B cell (primary cell): ENCODE results near the gene YPEL4. TPM values are rescaled to one million over a fixed set of nuclear protein-coding genes. Genes with fewer than 3 reads are reported as not detected.

ENCODE experiments used
- ATAC-seq: fragments of 200-7000 bp; cut with Tn5 transposase; one replicate; pipeline ENCODE4 v1.10.0; 2021; ENCODE audit warnings: low read depth, mild to moderate bottlenecking, moderate number of reproducible peaks, moderate library complexity
- CTCF ChIA-PET: fragments of 350-600 bp; sonication (Branson Sonifier 250); formaldehyde crosslinking; loops from one replicate; lab custom pipeline; 2021; ENCODE audit warnings: antibody characterized with exemption, inconsistent platforms; lab: Charles Lee
- POLR2A ChIA-PET: fragments of 350-600 bp; sonication (Branson Sonifier 250); formaldehyde crosslinking; loops from one replicate; lab custom pipeline; 2021; ENCODE audit warnings: antibody characterized with exemption; lab: Charles Lee
- DNase-seq: peaks from one replicate; pipeline ENCODE4 v3.0.0; 2013
- H2AFZ ChIP-seq: 2 replicates; pipeline ENCODE4 v1.6.1; 2012; ENCODE audit warnings: mild to moderate bottlenecking, low read depth, low read length; ENCODE audit not compliant: insufficient read depth, poor library complexity, severe bottlenecking
- H3K27ac ChIP-seq, 2 donors: 1 replicate in 1 of 2; 2 replicates in 1 of 2; pipeline ENCODE4 v1.5.1; 2012 to 2013; ENCODE audit warnings: low read length in 2 of 2, mild to moderate bottlenecking in 2 of 2, moderate library complexity in 1 of 2
- H3K27me3 ChIP-seq, 4 experiments: fragments of 200-600 bp in 1 of 4; sonication (generic) in 1 of 4; replicated peaks in 1 of 4; 1 replicate in 2 of 4; 2 replicates in 2 of 4; pipeline versions ENCODE4 v1.6.1 to v1.7.0; 2013 to 2016; ENCODE audit warnings: low read length in 3 of 4, mild to moderate bottlenecking in 2 of 4, mixed read lengths in 1 of 4, moderate library complexity in 1 of 4; ENCODE audit not compliant: insufficient read depth in 4 of 4, control insufficient read depth in 3 of 4; ENCODE audit errors: control extremely low read depth in 1 of 4
- H3K36me3 ChIP-seq, 2 experiments: replicated peaks in 1 of 2; 1 replicate in 1 of 2; 2 replicates in 1 of 2; pipeline versions ENCODE4 v1.6.1 to v1.7.1; 2013; ENCODE audit warnings: low read length in 1 of 2; ENCODE audit not compliant: insufficient read depth in 2 of 2, control insufficient read depth in 1 of 2; ENCODE audit errors: control extremely low read depth in 1 of 2, extremely low read depth in 1 of 2
- H3K4me1 ChIP-seq, 2 donors: fragments of 200-600 bp in 1 of 2; sonication (generic) in 1 of 2; 1 replicate in 1 of 2; 2 replicates in 1 of 2; pipeline versions ENCODE4 v1.5.1 to v1.6.1; 2013 to 2017; ENCODE audit warnings: low read length in 2 of 2; ENCODE audit not compliant: control insufficient read depth in 2 of 2, insufficient read depth in 2 of 2
- H3K4me2 ChIP-seq: replicated peaks from 2 replicates; pipeline ENCODE3; 2012; ENCODE audit warnings: mild to moderate bottlenecking, low read depth, low read length; ENCODE audit not compliant: poor library complexity, severe bottlenecking
- H3K4me3 ChIP-seq, 5 experiments: fragments of 200-600 bp in 1 of 5; sonication (generic) in 1 of 5; 1 replicate in 3 of 5; 2 replicates in 2 of 5; pipeline versions ENCODE4 v1.5.1 to v1.7.0; 2011 to 2016; ENCODE audit warnings: low read length in 4 of 5, mild to moderate bottlenecking in 4 of 5, low read depth in 2 of 5, control low read depth in 1 of 5, moderate library complexity in 1 of 5; ENCODE audit not compliant: insufficient read depth in 1 of 5; ENCODE audit errors: control extremely low read depth in 1 of 5, extremely low read depth in 1 of 5
- H3K79me2 ChIP-seq: fragments of 200-600 bp; sonication (generic); one replicate; pipeline ENCODE4 v1.6.0; 2016; ENCODE audit warnings: low read length; ENCODE audit not compliant: control insufficient read depth, insufficient read depth
- H3K9ac ChIP-seq: fragments of 200-600 bp; sonication (generic); 2 replicates; pipeline ENCODE4 v1.6.1; 2017; ENCODE audit warnings: mild to moderate bottlenecking, low read length, moderate library complexity
- H3K9me3 ChIP-seq, 3 donors: one replicate each; pipeline versions ENCODE4 v1.6.1 to v1.7.1; 2013; ENCODE audit warnings: low read length in 2 of 3; ENCODE audit not compliant: control insufficient read depth in 2 of 3, insufficient read depth in 1 of 3; ENCODE audit errors: control extremely low read depth in 1 of 3
- H4K20me1 ChIP-seq: 2 replicates; pipeline ENCODE4 v1.6.0; 2012; ENCODE audit warnings: mild to moderate bottlenecking, low read length; ENCODE audit not compliant: insufficient read depth, control insufficient read depth, poor library complexity, severe bottlenecking
- H3K27ac Mint-ChIP-seq: one replicate; pipeline ENCODE4 v1.8.0; 2021; ENCODE audit warnings: mixed read lengths
- H3K27me3 Mint-ChIP-seq: one replicate; pipeline ENCODE4 v1.8.0; 2021; ENCODE audit warnings: mixed read lengths
- H3K4me1 Mint-ChIP-seq: one replicate; pipeline ENCODE4 v1.8.0; 2021; ENCODE audit warnings: mixed read lengths
- H3K4me3 Mint-ChIP-seq: one replicate; pipeline ENCODE4 v1.8.0; 2021; ENCODE audit warnings: mixed read lengths
- H3K9me3 Mint-ChIP-seq: one replicate; pipeline ENCODE4 v1.8.0; 2022; ENCODE audit warnings: mixed read lengths; ENCODE audit not compliant: insufficient read depth
- EZH2 ChIP-seq: IDR thresholded peaks from 2 replicates; pipeline ENCODE4 v1.6.1; 2012; ENCODE audit warnings: borderline replicate concordance, low read depth, mild to moderate bottlenecking, moderate library complexity, low read length; ENCODE audit not compliant: insufficient read depth, poor library complexity, severe bottlenecking
- WGBS: methylation state at CpG from one replicate; pipeline ENCODE4 v1.1.5; 2013; ENCODE audit warnings: missing lambda C conversion rate; ENCODE audit not compliant: insufficient coverage; 5-methylcytosine and 5-hydroxymethylcytosine counted together
- intact Hi-C: fragments of 100-400 bp; cut with micrococcal nuclease; formaldehyde crosslinking; loops from one replicate; pipeline ENCODE4 v1.10.0; 2022
- polyA plus RNA-seq: library from polyadenylated mRNA; depleted of rRNA; stranded (reverse); fragments of >200 nt; gene quantifications from 2 replicates; pipeline ENCODE4 v1.2.3, GENCODE V29; 2012
- total RNA-seq, 2 donors: library from RNA; stranded (reverse); fragments of 120-200 nt in 1 of 2; gene quantifications; 1 replicate in 1 of 2; 2 replicates in 1 of 2; pipeline versions ENCODE4 v1.2.3 to v1.2.4, GENCODE V29; 2013 to 2022
- TF ChIP-seq, protein P1 (sequence below): fragments of 200-600 bp; IDR thresholded peaks from one replicate; pipeline ENCODE4 v1.8.0; 2022; ENCODE audit warnings: antibody characterized with exemption, mild to moderate bottlenecking

Gene YPEL4
- total and polyA plus RNA-seq, 2 donors (not counting 1 experiment from before 2014, with no cell fraction given), result 0.03 to 1.1 TPM

DNA sequence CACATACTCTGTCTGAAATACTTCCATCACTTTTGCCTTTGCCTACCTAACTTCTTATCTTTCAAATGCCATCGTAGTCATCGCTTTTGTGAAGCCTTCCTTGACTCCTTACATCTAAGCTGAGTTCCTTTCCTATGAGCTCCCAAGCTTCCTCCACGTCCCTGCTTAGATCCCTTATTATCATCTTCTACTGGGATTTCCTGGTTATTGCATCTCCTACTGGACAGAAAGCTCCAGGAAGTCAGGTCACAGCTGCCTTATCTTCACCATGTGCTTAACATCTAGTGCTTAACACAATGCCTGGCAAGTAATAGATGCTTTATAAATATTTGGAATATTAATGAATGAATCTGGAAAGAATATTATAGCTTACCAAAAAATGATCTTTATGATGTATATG, 5.9 kb downstream of the YPEL4 start:
- CTCF ChIA-PET, result interaction anchor here (0.7 to 8.3 kb wide), 23 partner anchors 10 to 300 kb away, joined by 3 to 106 read pairs (median 6); partner anchors contain the start of genes SLC43A1, TIMM10 and UBE2L6

More for the DNA sequence above, 5.9 kb downstream of the YPEL4 start:
- intact Hi-C loops, result loop anchor here (1.0 to 5.0 kb wide), 3 partner anchors 76 to 151 kb away; partner anchors contain the start of gene TIMM10
- H3K4me1 ChIP-seq, result peaks cover 40 to 45% of the 10 kb centered on the region in 2 donors
- H3K27me3 ChIP-seq, result peaks cover 0 to 59% (median 38%) of the 10 kb centered on the region in 4 experiments
- ATAC-seq, result no peak
- H3K9ac ChIP-seq, result no peak overlapping the region
- WGBS, result 95% methylated on average over 3 of the region's 3 CpGs
- no peaks in the 10 kb centered on the region for H3K36me3 ChIP-seq
- H3K9me3 ChIP-seq, result peaks cover 0 to 11% (median 0%) of the 10 kb centered on the region in 3 donors
- no peak for DNase-seq
- H3K4me3 Mint-ChIP-seq, result no peak overlapping the region
- no peaks in the 10 kb centered on the region for H3K9me3 Mint-ChIP-seq
- POLR2A ChIA-PET, result no interaction called here
- no peak overlapping the region for H3K27ac Mint-ChIP-seq
- peaks cover 60% of the 10 kb centered on the region for H3K27me3 Mint-ChIP-seq
- no peak overlapping the region for H3K4me3 ChIP-seq
- TF ChIP-seq, protein P1, sequence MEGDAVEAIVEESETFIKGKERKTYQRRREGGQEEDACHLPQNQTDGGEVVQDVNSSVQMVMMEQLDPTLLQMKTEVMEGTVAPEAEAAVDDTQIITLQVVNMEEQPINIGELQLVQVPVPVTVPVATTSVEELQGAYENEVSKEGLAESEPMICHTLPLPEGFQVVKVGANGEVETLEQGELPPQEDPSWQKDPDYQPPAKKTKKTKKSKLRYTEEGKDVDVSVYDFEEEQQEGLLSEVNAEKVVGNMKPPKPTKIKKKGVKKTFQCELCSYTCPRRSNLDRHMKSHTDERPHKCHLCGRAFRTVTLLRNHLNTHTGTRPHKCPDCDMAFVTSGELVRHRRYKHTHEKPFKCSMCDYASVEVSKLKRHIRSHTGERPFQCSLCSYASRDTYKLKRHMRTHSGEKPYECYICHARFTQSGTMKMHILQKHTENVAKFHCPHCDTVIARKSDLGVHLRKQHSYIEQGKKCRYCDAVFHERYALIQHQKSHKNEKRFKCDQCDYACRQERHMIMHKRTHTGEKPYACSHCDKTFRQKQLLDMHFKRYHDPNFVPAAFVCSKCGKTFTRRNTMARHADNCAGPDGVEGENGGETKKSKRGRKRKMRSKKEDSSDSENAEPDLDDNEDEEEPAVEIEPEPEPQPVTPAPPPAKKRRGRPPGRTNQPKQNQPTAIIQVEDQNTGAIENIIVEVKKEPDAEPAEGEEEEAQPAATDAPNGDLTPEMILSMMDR, result no peak
- TF ChIP-seq EZH2, result no peak
- no peak overlapping the region for H2AFZ ChIP-seq
- no peaks in the 10 kb centered on the region for H3K79me2 ChIP-seq
- no peak overlapping the region for H3K4me2 ChIP-seq
- peaks cover 34% of the 10 kb centered on the region for H3K4me1 Mint-ChIP-seq
- no peaks in the 10 kb centered on the region for H4K20me1 ChIP-seq
- no peak overlapping the region for H3K27ac ChIP-seq
